Tibial nerve (tissue), 3 donors: ENCODE results near the gene SOWAHA.

Source experiments
- POLR2A ChIP-seq, 2 donors: fragments of 450-650 bp; IDR thresholded peaks; one replicate each; pipeline ENCODE4 v1.6.1; 2017; ENCODE audit warnings: antibody characterized with exemption in 2 of 2, mild to moderate bottlenecking in 2 of 2, moderate library complexity in 2 of 2
- TF ChIP-seq, protein P1 (sequence below), 5 experiments: fragments of 200-600 bp in 3 of 5; fragments of 450-650 bp in 2 of 5; sonication (generic) in 3 of 5; IDR thresholded peaks; one replicate each; pipeline ENCODE4 v1.5.1; 2016 to 2019; ENCODE audit warnings: antibody characterized with exemption in 5 of 5, mild to moderate bottlenecking in 3 of 5, moderate library complexity in 2 of 5

DNA sequence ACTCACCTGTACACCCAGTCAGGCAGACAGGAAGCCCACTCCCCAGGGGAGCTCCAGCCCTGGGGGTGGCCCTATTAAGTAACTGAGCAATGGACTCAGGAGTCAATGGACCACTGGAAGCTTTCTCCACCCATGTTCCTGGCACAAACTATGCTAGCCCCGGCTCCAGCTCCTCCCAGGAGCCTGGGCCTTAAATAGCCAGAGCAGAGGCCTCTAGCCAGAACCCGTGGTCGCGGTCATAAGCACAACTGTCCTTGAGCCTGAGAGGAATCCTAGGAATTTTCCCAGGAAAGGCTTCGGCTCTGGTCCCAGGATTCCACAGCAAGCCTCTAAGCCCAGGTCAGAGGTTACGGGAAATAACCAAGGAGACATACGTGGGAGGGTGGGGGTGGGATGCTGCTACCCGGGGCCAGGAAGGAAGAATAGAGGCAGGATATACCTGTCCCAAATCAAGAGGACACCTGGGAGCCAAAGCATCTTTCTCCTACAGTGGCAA, 41.6 kb upstream of the SOWAHA start:
- TF ChIP-seq, protein P1, sequence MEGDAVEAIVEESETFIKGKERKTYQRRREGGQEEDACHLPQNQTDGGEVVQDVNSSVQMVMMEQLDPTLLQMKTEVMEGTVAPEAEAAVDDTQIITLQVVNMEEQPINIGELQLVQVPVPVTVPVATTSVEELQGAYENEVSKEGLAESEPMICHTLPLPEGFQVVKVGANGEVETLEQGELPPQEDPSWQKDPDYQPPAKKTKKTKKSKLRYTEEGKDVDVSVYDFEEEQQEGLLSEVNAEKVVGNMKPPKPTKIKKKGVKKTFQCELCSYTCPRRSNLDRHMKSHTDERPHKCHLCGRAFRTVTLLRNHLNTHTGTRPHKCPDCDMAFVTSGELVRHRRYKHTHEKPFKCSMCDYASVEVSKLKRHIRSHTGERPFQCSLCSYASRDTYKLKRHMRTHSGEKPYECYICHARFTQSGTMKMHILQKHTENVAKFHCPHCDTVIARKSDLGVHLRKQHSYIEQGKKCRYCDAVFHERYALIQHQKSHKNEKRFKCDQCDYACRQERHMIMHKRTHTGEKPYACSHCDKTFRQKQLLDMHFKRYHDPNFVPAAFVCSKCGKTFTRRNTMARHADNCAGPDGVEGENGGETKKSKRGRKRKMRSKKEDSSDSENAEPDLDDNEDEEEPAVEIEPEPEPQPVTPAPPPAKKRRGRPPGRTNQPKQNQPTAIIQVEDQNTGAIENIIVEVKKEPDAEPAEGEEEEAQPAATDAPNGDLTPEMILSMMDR (IDR thresholded peaks at IDR 0.05), result no peak
- no peak for TF ChIP-seq POLR2A (IDR thresholded peaks at IDR 0.05)
